ENCODE results near the gene SZT2.
"Not testable (repeated sequence)": the region's sequence is repeated elsewhere in the genome, so short reads cannot be mapped to it uniquely, and the experiment has no call there.

The SZT2 gene

DNA sequence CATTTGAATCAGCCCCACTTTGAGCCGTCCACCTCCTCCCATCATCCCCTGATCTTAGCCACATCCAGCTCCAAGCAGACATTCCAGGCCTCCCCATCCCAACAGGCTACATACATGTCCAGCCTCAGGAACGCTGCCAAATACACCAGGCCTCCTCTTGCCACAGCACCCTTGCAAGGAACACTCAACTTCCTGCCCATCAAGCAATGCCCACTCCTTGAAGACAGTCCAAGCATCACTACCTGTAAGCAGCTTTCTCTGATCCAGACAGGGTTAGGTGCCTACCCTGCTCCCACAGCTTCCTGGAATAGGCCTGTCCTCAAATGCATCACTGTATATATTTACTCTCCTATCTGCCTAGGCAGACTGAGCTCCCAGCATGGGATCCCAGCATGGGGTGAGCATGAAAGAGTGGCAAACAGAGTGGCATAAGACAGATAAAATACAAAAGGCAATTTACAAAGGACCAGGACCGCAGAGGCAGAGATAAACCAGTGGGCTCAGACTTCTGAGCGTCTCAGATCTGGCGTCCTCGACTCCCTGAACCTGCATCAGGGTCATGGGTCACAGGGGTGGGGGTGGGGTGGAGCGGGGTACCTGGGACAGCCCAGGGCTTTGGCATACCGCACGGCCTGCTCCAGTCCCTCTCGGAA is 63.2 kb downstream of the SZT2 start:
- TF ChIP-seq CTCF (conservative IDR thresholded peaks at IDR 0.05) = no peak
- H3K27ac ChIP-seq = peak overlapping the region; percentile 82

DNA sequence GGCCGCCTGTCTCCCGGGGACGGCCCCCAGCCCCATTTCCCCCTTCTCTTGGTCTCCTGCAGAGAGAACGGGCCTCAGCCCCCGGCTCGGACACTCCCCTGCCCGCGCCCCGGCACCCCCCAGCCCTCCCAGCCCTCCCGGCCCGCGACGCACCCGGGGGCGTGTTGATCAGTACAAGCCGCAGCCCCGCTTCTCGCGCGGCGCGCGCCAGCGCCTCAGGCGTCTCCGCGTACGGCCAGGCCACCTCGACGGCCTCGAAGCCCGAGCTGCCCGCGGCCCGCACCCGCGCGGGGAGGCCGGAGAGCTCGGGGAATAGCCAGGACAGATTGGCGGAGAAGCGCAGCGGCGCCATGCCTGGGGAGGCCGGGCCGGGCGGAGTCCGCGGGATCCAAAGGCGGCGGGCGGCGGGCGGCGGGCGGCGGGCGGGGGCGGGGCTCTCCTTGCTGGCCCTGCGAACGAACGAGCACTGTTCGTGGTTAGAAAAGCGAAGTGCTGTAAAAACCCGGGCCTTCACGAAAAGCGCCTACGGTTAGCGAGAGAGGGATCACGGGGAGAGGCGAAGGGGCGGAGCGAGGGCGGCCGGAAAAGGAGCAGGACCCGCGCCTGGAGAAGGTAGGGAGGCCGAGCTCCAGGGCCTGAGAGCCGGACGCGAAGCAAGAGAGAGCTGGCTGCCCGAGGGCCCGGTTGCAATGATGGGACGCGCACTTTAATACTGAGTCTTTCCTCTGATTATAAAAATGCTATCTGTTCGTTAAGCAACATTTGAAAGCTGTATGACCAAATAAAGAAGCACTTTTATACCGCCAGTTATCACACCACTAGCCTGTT is 64.0 kb downstream of the SZT2 start, which contains the start of gene HYI:
Gene HYI, minus strand, starts transcription at position 490 of the 828 bp plus-strand sequence. Its CDS starts 138 bp downstream, at position 352.
- no peak for TF ChIP-seq CTCF (conservative IDR thresholded peaks at IDR 0.05)

DNA sequence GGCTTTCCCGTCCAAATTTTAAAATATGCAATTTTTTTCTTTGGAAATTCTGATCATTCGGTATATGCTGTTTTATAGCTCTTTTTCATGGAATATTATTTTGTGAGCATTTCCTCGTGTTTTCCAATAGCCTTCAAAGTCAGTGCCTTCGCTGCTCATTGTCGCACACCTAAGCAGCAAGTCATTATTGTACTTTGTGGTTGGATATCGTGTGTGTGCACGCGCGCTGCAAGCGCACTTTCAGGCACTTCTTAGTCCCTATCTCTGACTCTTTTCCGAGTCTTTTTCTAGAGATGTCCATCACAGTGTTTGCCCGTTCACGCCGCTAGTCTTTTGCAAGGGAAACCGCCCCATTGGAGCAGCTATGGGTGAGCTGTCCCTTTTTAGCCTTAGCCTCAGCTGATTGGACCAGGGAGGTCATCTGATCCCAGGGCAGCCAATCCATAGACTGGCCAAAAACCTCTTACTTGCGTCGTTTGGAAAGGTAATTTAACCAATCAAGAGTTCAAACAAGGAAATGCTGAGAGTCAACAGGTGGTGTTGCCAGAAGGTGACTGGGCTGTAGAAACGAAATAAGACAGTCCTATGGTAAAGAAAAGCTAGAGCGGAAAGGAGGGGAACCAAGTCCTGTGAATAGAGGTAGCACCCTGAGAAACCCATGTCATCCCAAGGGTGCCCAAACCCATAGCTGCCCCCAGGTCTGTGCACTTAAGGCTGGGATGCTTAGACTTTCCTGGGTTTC is 64.7 kb downstream of the SZT2 start:
- peak overlapping the region; percentile 82 for H3K27ac ChIP-seq
- TF ChIP-seq CTCF (conservative IDR thresholded peaks at IDR 0.05) = no peak

More for the DNA sequence above, 64.0 kb downstream of the SZT2 start, which contains the start of gene HYI:
- peak within 1 kb of the TSS; percentile 82 for H3K27ac ChIP-seq

GRCh38 chr1:43455213-43455889 is 65.7 kb downstream of the SZT2 start:
- TF ChIP-seq CTCF (conservative IDR thresholded peaks at IDR 0.05) = no peak

DNA sequence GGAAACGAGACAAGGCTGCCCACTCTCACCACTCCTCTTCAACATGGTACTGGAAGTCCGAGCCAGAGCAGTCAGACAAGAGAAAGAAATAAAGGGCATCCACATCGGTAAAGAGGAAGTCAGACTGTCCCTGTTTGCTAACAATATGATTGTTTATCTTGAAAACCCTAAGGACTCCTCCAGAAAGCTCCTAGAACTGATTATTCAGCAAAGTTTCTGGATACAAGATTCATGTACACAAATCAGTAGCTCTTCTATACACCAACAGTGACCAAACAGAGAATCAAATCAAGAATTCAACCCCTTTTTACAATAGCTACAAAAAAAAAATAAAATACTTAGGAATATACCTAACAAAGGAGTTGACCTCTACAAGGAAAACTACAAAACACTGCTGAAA is 68.7 kb downstream of the SZT2 start:
- H3K27ac ChIP-seq = not testable (repeated sequence)

More at GRCh38 chr1:43455213-43455889, 65.7 kb downstream of the SZT2 start:
- H3K27ac ChIP-seq = no peak overlapping the region

DNA sequence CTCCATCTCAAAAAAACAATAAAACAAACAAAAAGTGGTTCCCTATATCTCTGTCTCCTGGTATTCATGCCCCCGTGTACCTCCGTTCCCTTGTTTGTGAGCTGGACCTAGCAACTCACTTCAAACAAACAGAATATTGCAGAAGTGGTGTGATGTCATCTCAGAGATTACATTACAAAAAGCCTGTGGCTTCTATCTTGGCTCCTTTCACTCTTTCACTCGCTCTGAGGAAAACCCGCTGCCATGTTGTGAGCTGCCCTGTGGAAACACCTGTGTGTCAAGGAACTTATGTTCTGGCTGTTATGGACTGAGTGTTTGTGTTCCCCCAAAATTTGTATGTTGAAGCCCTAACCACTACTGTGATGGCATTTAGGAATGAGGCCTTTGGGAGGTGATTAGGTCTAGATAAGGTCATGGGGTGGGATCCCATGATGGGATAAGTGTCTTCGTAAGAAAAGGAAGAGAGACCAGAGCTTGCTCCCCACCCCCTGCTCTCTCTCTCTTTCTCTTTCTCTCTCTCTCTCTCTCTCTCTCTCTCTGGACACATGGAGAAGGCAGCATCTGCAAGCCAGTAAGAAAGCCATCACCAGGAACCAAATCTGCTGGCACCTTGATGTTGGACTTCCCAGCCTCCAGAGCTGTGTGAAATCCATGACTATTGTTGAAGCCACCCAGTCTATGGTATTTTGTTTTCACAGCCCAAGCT is 71.4 kb downstream of the SZT2 start:
- H3K27ac ChIP-seq = no peak overlapping the region
- TF ChIP-seq CTCF (conservative IDR thresholded peaks at IDR 0.05) = no peak

DNA sequence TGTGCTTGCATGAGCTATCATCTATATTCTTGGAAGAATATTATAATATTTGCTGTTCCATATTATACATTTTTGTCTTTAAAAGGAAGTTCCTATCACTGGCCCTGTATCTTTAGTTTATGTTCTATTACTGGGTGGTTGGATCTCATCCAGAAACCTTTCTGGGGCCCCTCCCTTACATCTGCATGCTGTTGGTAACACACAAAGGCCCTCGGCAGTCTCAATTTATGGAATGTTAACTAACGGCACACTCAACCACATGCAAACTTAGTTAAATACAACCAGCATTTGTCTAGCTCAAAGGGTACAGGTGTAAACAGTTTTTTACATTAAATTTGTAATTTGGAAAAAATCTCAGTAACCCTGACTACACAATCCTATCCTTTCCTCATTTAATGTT is 73.8 kb downstream of the SZT2 start:
- no peak overlapping the region for H3K27ac ChIP-seq
- TF ChIP-seq CTCF (conservative IDR thresholded peaks at IDR 0.05) = no peak

Data from VCaP (cell line).